ENCODE data around the gene RHBDD1.

The RHBDD1 gene

GRCh38 chr2:226994775-226995174, 158.9 kb downstream of the RHBDD1 start:
- DNase-seq, result no peak

- DNase-seq, result no peak
These were observed 159.8 kb downstream of the RHBDD1 start for GRCh38 chr2:226995625-226996041.

- no peak for DNase-seq
These were observed 163.8 kb downstream of the RHBDD1 start for GRCh38 chr2:226999661-227000060.

- DNase-seq, result no peak
These were observed 164.3 kb downstream of the RHBDD1 start for GRCh38 chr2:227000123-227000522.

- no peak for DNase-seq
These were observed 168.6 kb downstream of the RHBDD1 start for GRCh38 chr2:227004482-227004881.

GRCh38 chr2:227006189-227006897, 170.5 kb downstream of the RHBDD1 start:
- DNase-seq, result peak; percentile 70

GRCh38 chr2:227007148-227007547, 171.3 kb downstream of the RHBDD1 start:
- DNase-seq, result no peak

GRCh38 chr2:227007940-227008339, 172.1 kb downstream of the RHBDD1 start:
- no peak for DNase-seq

GRCh38 chr2:227010433-227010832, 174.6 kb downstream of the RHBDD1 start:
- DNase-seq, result no peak

GRCh38 chr2:227013330-227013729, 177.5 kb downstream of the RHBDD1 start:
- DNase-seq, result no peak

- no peak for DNase-seq
These were observed 178.0 kb downstream of the RHBDD1 start for GRCh38 chr2:227013881-227014280.

- no peak for DNase-seq
These were observed 181.0 kb downstream of the RHBDD1 start for GRCh38 chr2:227016894-227017293.

GRCh38 chr2:227020416-227020815, 184.6 kb downstream of the RHBDD1 start:
- DNase-seq, result no peak

- DNase-seq, result no peak
These were observed 186.8 kb downstream of the RHBDD1 start for GRCh38 chr2:227022608-227023007.

GRCh38 chr2:227025510-227025909, 189.7 kb downstream of the RHBDD1 start:
- DNase-seq, result no peak

- DNase-seq, result no peak
These were observed 193.7 kb downstream of the RHBDD1 start for GRCh38 chr2:227029426-227030105.

- DNase-seq, result no peak
These were observed 194.9 kb downstream of the RHBDD1 start for GRCh38 chr2:227030789-227031188.

- no peak for DNase-seq
These were observed 195.5 kb downstream of the RHBDD1 start for GRCh38 chr2:227031379-227031778.

GRCh38 chr2:227033471-227034148, 197.8 kb downstream of the RHBDD1 start:
- no peak for DNase-seq

- DNase-seq, result no peak
These were observed 200.0 kb downstream of the RHBDD1 start for GRCh38 chr2:227035711-227036367.

GRCh38 chr2:227036527-227036926, 200.7 kb downstream of the RHBDD1 start:
- DNase-seq, result no peak

- DNase-seq, result no peak
These were observed 202.8 kb downstream of the RHBDD1 start for GRCh38 chr2:227038550-227039189.

- DNase-seq, result no peak
These were observed 208.1 kb downstream of the RHBDD1 start for GRCh38 chr2:227043981-227044380.
